Activated naive CD4-positive, alpha-beta T cell treated with anti-CD3 and anti-CD28 coated beads, Interleukin-2, amount 10 ng/mL, durations not matched to agents 7 days and 5 days (primary cell): ENCODE data around the gene CENPW.

Experiments used
- CTCF ChIA-PET: fragments of 350-600 bp; sonication (Branson Sonifier 250); formaldehyde crosslinking; loops from one replicate; lab custom pipeline; 2021; ENCODE audit warnings: antibody characterized with exemption; lab: Charles Lee
- DNase-seq: peaks from one replicate; pipeline ENCODE4 v3.0.0-alpha.2; 2020
- H3K27ac Mint-ChIP-seq: one replicate; pipeline ENCODE4 v1.8.0; 2021; ENCODE audit warnings: mild to moderate bottlenecking, moderate library complexity, mixed read lengths
- H3K27me3 Mint-ChIP-seq: one replicate; pipeline ENCODE4 v1.8.0; 2021; ENCODE audit warnings: mild to moderate bottlenecking, mixed read lengths
- H3K36me3 Mint-ChIP-seq: one replicate; pipeline ENCODE4 v1.8.0; 2021; ENCODE audit warnings: mixed read lengths
- H3K4me1 Mint-ChIP-seq: one replicate; pipeline ENCODE4 v1.8.0; 2021; ENCODE audit warnings: mixed read lengths
- H3K4me3 Mint-ChIP-seq: one replicate; pipeline ENCODE4 v1.8.0; 2021; ENCODE audit warnings: mild to moderate bottlenecking, moderate library complexity, mixed read lengths
- H3K9me3 Mint-ChIP-seq: one replicate; pipeline ENCODE4 v1.8.0; 2021; ENCODE audit warnings: mixed read lengths

CENPW gene

DNA sequence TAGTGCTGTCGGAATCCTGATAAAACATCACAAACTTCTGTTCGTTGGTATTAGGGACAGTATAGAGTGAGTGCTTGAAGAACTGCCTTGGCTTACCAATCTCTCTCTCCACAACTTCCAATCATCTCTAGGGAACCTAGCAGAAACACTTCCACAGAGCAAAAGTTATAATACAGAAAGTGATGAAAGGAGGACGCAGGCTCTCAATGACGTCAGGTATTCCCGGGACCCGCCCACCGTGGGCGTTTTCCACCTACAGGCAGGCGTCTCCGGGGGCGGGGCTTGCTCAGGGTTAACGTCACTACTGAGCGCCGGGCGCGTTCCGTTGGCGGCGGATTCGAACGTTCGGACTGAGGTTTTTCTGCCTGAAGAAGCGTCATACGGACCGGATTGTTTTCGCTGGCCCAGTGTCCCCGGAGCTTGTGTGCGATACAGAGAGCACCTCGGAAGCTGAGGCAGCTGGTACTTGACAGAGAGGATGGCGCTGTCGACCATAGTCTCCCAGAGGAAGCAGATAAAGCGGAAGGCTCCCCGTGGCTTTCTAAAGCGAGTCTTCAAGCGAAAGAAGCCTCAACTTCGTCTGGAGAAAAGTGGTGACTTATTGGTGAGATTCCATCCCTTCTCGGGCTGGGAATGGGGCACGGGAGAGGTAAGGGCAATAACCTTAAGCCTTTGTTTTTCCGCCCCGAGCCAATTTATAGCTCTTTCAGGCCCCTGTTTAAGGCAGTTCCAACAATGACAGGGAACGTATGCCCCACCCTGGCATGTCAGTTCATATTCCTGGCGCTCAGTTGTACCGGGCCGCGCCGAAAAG is at the start of gene CENPW:
TSS of gene CENPW (plus strand) at position 320 of the 814 bp plus-strand sequence. CDS start at position 479, 159 bp downstream.
- no peak within 1 kb of the TSS for H3K27ac Mint-ChIP-seq
- CTCF ChIA-PET, result interaction anchor here (1.4 to 1.5 kb wide), 2 partner anchors 11 to 350 kb away, joined by 4 to 5 read pairs; no protein-coding TSS in a partner anchor
- H3K36me3 Mint-ChIP-seq, result no peaks in the 10 kb centered on the region

DNA sequence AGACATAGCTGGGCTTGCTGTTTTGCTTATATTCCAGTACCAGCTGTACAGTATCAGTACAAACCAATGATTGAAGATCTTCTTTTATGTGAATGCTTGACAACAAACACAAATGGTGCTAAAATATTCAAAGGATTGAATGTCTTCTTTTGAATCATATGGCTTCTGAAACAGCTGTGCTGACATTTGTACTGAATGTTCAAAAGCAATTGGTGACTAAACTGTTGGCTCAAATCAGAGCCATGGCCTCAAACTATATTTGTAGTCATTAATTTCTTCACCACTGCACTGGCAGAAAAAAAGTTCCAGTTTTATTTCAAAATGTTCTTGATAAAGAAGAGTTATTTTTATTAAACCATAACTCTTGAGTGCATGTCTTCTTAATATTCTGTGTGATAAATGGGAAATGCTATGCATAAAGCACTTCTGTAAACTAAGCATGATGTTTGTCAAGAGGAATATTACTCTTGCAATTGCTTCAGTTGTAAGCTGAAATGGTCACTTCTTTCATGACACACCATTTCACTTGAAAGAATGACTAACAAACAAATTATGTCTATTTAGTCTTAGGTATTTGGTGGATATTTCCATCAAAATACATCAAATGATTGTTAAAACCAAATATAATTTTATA is 45.9 kb upstream of the CENPW start:
- Mint-ChIP-seq H3K4me3 (no peak overlapping the region), H3K27me3 (no peaks in the 10 kb centered on the region), H3K9me3 (no peaks in the 10 kb centered on the region), H3K27ac (no peak overlapping the region), H3K36me3 (no peaks in the 10 kb centered on the region), H3K4me1 (no peaks in the 10 kb centered on the region)
- CTCF ChIA-PET, result interaction anchor here (1.5 kb wide), 1 partner anchor 16 kb away, joined by 3 read pairs; no protein-coding TSS in a partner anchor
- no peak for DNase-seq

More for the DNA sequence above, at the start of gene CENPW:
- Mint-ChIP-seq H3K4me1 (peaks cover 26% of the 10 kb centered on the region), H3K4me3 (no peak within 1 kb of the TSS), H3K9me3 (no peaks in the 10 kb centered on the region), H3K27me3 (no peaks in the 10 kb centered on the region)
- peak; percentile 96 for DNase-seq

DNA sequence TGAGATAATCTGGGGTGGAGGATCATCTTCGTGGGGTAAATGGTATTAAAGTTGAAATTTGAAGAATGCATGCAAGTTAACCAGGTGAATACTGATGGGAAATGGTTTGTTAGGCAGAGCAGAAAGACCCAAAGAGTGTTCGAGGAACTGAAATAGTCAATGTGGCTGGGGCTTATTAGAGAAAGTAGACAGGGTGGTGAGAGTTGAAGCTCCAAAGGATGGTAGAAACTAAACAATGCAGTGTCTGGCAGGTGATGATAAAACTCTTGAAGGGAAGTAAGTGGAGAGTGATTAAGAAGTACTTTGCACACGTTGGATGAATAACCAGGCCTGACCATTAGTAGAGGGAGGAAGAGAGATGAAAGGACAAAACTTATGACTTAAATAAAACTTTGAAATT is 39.8 kb upstream of the CENPW start:
- no peaks in the 10 kb centered on the region for H3K27me3 Mint-ChIP-seq
- no peak overlapping the region for H3K27ac Mint-ChIP-seq
- no peaks in the 10 kb centered on the region for H3K36me3 Mint-ChIP-seq
- CTCF ChIA-PET, result no interaction called here
- DNase-seq, result no peak
- H3K4me1 Mint-ChIP-seq, result peaks cover 10% of the 10 kb centered on the region
- H3K9me3 Mint-ChIP-seq, result no peaks in the 10 kb centered on the region
- H3K4me3 Mint-ChIP-seq, result no peak overlapping the region

DNA sequence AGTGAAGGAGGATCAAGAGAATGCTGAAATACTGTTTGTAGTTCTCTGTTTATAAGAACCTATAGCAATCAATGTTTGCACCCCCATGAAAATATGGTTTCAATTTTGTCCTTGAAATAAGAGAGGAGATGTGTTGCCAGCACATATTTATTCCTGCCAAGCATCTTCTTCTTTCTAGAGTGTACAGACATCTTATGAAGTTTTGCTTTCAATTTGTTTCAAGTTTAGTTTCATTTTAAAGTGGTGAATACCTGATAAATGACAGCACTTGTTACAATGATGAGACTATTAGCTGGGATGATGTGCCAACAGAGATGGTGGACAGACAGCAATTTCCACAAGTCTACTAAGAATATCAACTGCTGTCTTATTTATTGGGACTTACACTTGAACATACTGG is 39.2 kb upstream of the CENPW start:
- Mint-ChIP-seq H3K4me3 (no peak overlapping the region), H3K27me3 (no peaks in the 10 kb centered on the region), H3K36me3 (no peaks in the 10 kb centered on the region), H3K9me3 (no peaks in the 10 kb centered on the region), H3K27ac (no peak overlapping the region), H3K4me1 (peaks cover 10% of the 10 kb centered on the region)
- no peak for DNase-seq
- CTCF ChIA-PET, result no interaction called here

- H3K27me3 Mint-ChIP-seq, result no peaks in the 10 kb centered on the region
- H3K4me3 Mint-ChIP-seq, result no peak overlapping the region
- no peak for DNase-seq
- no peak overlapping the region for H3K27ac Mint-ChIP-seq
- H3K9me3 Mint-ChIP-seq, result no peaks in the 10 kb centered on the region
- CTCF ChIA-PET, result no interaction called here
- H3K36me3 Mint-ChIP-seq, result no peaks in the 10 kb centered on the region
- peaks cover 10% of the 10 kb centered on the region for H3K4me1 Mint-ChIP-seq
Measured at GRCh38 chr6:126302191-126302590, 37.7 kb upstream of the CENPW start.

DNA sequence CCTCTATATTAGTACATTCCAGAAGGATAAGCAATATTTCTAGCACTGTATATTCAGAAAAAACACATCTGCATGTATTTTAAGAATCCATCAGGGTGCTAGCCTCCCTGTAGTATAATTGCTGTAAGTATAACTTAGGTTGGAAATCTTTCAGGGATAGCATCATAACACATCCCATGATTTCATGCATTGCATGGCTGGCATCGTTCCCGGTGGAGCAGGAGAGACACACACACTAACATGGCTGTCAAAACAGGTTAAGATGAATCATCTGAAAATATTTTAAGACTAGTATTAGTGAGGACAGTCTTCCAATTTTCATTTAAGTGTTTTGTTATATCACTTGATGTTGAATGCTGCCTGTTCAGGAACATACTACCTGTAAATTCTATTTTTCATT is 32.1 kb upstream of the CENPW start:
- Mint-ChIP-seq H3K4me3 (no peak overlapping the region), H3K36me3 (no peaks in the 10 kb centered on the region), H3K4me1 (no peaks in the 10 kb centered on the region), H3K9me3 (no peaks in the 10 kb centered on the region), H3K27me3 (no peaks in the 10 kb centered on the region), H3K27ac (no peak overlapping the region)
- CTCF ChIA-PET, result no interaction called here
- no peak for DNase-seq

DNA sequence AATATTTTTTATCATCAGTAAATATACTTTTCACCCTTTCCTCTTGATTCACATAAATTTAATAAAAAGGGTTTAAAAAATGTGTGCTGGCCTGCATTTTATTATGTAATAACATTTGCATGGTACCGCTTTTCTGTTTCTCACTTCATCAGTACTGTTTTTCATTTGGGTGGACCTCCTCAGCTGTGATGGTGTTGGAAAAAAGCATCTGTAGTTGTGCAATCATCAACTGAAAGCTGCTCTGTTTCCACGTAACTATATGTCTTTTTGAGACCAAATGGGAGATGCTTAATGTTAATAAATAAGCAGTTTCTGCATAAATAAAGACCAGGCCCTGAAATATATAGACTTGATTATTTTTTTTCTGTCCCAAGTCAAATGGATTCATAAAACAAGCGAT is 31.6 kb upstream of the CENPW start:
- Mint-ChIP-seq H3K9me3 (no peaks in the 10 kb centered on the region), H3K4me3 (no peak overlapping the region), H3K4me1 (no peaks in the 10 kb centered on the region), H3K36me3 (no peaks in the 10 kb centered on the region), H3K27ac (no peak overlapping the region), H3K27me3 (no peaks in the 10 kb centered on the region)
- no peak for DNase-seq
- CTCF ChIA-PET, result no interaction called here

DNA sequence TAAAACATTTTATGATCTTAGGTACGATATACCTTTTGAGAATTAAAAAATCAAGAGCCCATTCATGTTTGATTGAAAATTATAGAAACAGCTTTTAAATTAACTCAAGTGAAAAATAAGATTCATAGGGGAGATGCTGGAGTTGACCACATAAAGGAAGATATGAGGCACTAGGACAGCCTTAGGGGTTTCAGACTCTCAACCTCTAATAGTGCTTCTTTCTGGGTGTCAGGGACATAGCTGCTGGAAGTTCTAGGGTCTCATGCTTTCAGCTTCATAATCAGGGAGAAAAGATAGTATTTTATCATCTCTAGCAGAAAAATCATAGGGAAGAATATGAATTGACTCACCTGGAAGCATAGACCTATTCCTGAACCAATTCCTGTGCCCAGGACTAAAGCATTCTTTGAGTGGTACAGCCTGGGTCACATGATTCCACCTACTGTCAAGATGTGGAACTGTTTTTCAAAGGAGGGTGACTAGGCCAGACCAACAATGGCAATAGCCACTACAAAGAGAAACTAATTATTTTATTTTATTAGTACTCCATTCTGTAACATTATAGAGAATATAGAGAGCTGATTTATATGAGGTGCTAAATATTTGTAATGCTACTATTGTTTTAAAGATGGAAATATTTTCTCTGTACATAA is 27.8 kb upstream of the CENPW start:
- CTCF ChIA-PET, result interaction anchor here (1.0 to 1.1 kb wide), 2 partner anchors 9 to 317 kb away, joined by 3 read pairs; no protein-coding TSS in a partner anchor
- Mint-ChIP-seq H3K27ac (no peak overlapping the region), H3K27me3 (no peaks in the 10 kb centered on the region), H3K9me3 (no peaks in the 10 kb centered on the region), H3K4me3 (no peak overlapping the region), H3K4me1 (no peaks in the 10 kb centered on the region), H3K36me3 (no peaks in the 10 kb centered on the region)
- no peak for DNase-seq

DNA sequence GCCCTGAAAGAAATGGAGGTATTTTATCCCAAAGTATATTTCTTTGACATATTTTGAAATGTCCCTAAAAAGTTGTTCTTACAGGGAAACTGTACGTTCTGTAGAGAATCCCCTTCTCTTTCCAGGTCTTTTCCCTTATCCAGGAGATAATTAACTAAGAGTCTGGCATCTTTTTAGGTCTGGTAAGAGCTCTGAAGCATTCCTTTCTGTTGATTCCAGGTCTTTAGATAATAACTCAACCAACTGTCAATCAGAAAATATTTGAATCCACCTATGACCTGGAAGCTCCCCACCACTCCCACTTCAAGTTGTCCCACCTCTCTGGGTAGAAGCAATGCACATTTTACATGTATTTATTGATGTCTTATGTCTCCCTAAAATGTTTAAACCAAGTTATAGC is 26.0 kb upstream of the CENPW start:
- DNase-seq, result no peak
- H3K9me3 Mint-ChIP-seq, result no peaks in the 10 kb centered on the region
- H3K27ac Mint-ChIP-seq, result no peak overlapping the region
- no peaks in the 10 kb centered on the region for H3K36me3 Mint-ChIP-seq
- no peaks in the 10 kb centered on the region for H3K4me1 Mint-ChIP-seq
- no peak overlapping the region for H3K4me3 Mint-ChIP-seq
- H3K27me3 Mint-ChIP-seq, result no peaks in the 10 kb centered on the region
- CTCF ChIA-PET, result no interaction called here

- Mint-ChIP-seq H3K4me1 (no peaks in the 10 kb centered on the region), H3K36me3 (no peaks in the 10 kb centered on the region), H3K27me3 (peaks cover under 1% of the 10 kb centered on the region), H3K27ac (no peak overlapping the region), H3K9me3 (no peaks in the 10 kb centered on the region), H3K4me3 (no peak overlapping the region)
- CTCF ChIA-PET, result no interaction called here
- DNase-seq, result no peak
Measured at GRCh38 chr6:126318797-126319196, 21.1 kb upstream of the CENPW start.

GRCh38 chr6:126333729-126334128 is 6.2 kb upstream of the CENPW start:
- CTCF ChIA-PET, result no interaction called here
- no peaks in the 10 kb centered on the region for H3K27me3 Mint-ChIP-seq
- DNase-seq, result no peak
- no peak overlapping the region for H3K27ac Mint-ChIP-seq
- no peak overlapping the region for H3K4me3 Mint-ChIP-seq
- H3K9me3 Mint-ChIP-seq, result no peaks in the 10 kb centered on the region
- no peaks in the 10 kb centered on the region for H3K36me3 Mint-ChIP-seq
- no peaks in the 10 kb centered on the region for H3K4me1 Mint-ChIP-seq

DNA sequence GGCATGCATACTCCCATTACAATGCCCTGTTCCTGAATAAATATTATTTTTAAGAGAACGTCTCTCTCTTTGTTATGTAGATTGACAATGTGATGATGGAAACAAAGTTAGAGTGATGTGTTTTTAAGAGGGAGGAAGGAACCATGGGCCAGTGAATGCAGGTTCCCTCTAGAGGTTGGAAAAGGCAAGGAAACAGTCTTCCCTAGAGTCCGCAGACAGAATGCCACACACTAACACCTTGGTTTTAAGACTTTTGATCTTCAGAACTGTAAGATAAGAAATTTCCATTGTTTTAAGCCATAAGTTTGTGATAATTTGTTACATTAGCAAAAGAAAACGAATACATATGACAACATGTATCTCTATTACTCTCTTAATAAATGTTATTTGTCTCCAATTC is 4.7 kb upstream of the CENPW start:
- DNase-seq, result no peak
- CTCF ChIA-PET, result interaction anchor here (0.9 kb wide), 1 partner anchor 25 kb away, joined by 3 read pairs; no protein-coding TSS in a partner anchor
- Mint-ChIP-seq H3K27ac (no peak overlapping the region), H3K9me3 (no peaks in the 10 kb centered on the region), H3K27me3 (no peaks in the 10 kb centered on the region), H3K4me3 (no peak overlapping the region), H3K4me1 (no peaks in the 10 kb centered on the region), H3K36me3 (no peaks in the 10 kb centered on the region)

GRCh38 chr6:126337323-126337722 is 2.6 kb upstream of the CENPW start:
- Mint-ChIP-seq H3K4me1 (peaks cover 17% of the 10 kb centered on the region), H3K9me3 (no peaks in the 10 kb centered on the region), H3K36me3 (no peaks in the 10 kb centered on the region), H3K27ac (no peak overlapping the region), H3K27me3 (no peaks in the 10 kb centered on the region), H3K4me3 (no peak overlapping the region)
- CTCF ChIA-PET, result no interaction called here
- DNase-seq, result no peak

GRCh38 chr6:126341126-126341525 is 1.2 kb downstream of the CENPW start:
- Mint-ChIP-seq H3K4me1 (peaks cover 26% of the 10 kb centered on the region), H3K4me3 (no peak overlapping the region), H3K27me3 (no peaks in the 10 kb centered on the region), H3K9me3 (no peaks in the 10 kb centered on the region), H3K36me3 (no peaks in the 10 kb centered on the region), H3K27ac (no peak overlapping the region)
- CTCF ChIA-PET, result interaction anchor here (1.4 to 1.5 kb wide), 2 partner anchors 9 to 351 kb away, joined by 4 to 5 read pairs; no protein-coding TSS in a partner anchor
- no peak for DNase-seq
